Endothelial cell (in vitro differentiated cells): ENCODE measurements around the gene ARHGAP26. TPM values are rescaled to one million over a fixed set of nuclear protein-coding genes. Genes with fewer than 3 reads are reported as not detected.

ENCODE experiments used
- DNase-seq: peaks from one replicate; pipeline ENCODE4 v3.0.0; 2021; ENCODE audit warnings: low spot score
- H3K27ac Mint-ChIP-seq: one replicate; pipeline ENCODE4 v1.8.0; 2021; ENCODE audit warnings: mixed read lengths, inconsistent platforms; ENCODE audit not compliant: unreplicated experiment
- H3K27me3 Mint-ChIP-seq: one replicate; pipeline ENCODE4 v1.8.0; 2021; ENCODE audit warnings: mild to moderate bottlenecking, moderate library complexity, mixed read lengths, inconsistent platforms; ENCODE audit not compliant: unreplicated experiment
- H3K36me3 Mint-ChIP-seq: one replicate; pipeline ENCODE4 v1.8.0; 2021; ENCODE audit warnings: mild to moderate bottlenecking, low read depth, mixed read lengths, inconsistent platforms; ENCODE audit not compliant: unreplicated experiment
- H3K4me1 Mint-ChIP-seq: one replicate; pipeline ENCODE4 v1.8.0; 2021; ENCODE audit warnings: mild to moderate bottlenecking, mixed read lengths, inconsistent platforms; ENCODE audit not compliant: unreplicated experiment
- H3K4me3 Mint-ChIP-seq: one replicate; pipeline ENCODE4 v1.8.0; 2021; ENCODE audit warnings: mild to moderate bottlenecking, mixed read lengths, inconsistent platforms; ENCODE audit not compliant: unreplicated experiment
- H3K9me3 Mint-ChIP-seq: one replicate; pipeline ENCODE4 v1.8.0; 2021; ENCODE audit warnings: mixed read lengths, inconsistent platforms; ENCODE audit not compliant: unreplicated experiment
- CTCF ChIP-seq: fragments of 200-600 bp; sonication (generic); IDR thresholded peaks from one replicate; pipeline ENCODE4 v1.5.0; 2021; ENCODE audit warnings: antibody characterized with exemption; ENCODE audit not compliant: unreplicated experiment
- total RNA-seq: library from RNA; stranded (reverse); fragmentation: NEBNext Ultra II Directional; extraction: Animal tissue kit (Norgen Biotek cat#: 25700); gene quantifications from one replicate; pipeline ENCODE4 v1.2.1, GENCODE V29; 2021; ENCODE audit not compliant: unreplicated experiment

Gene ARHGAP26
- total RNA-seq, 1 donor from 2014 or later: 81.5 TPM

GRCh38 chr5:143037071-143037470, 266.9 kb downstream of the ARHGAP26 start:
- H3K9me3 Mint-ChIP-seq: no peaks in the 10 kb centered on the region
- H3K36me3 Mint-ChIP-seq: peaks cover 15% of the 10 kb centered on the region
- peak overlapping the region; percentile 79 for H3K27ac Mint-ChIP-seq
- no peak overlapping the region for H3K4me3 Mint-ChIP-seq
- no peak for TF ChIP-seq CTCF
- peaks cover 2% of the 10 kb centered on the region for H3K27me3 Mint-ChIP-seq
- peaks cover 19% of the 10 kb centered on the region for H3K4me1 Mint-ChIP-seq
- DNase-seq: peak; percentile 20

GRCh38 chr5:143037708-143038107, 267.5 kb downstream of the ARHGAP26 start:
- no peaks in the 10 kb centered on the region for H3K9me3 Mint-ChIP-seq
- no peak overlapping the region for H3K4me3 Mint-ChIP-seq
- H3K4me1 Mint-ChIP-seq: peaks cover 19% of the 10 kb centered on the region
- no peak for DNase-seq
- peak overlapping the region; percentile 36 for H3K27ac Mint-ChIP-seq
- H3K27me3 Mint-ChIP-seq: peaks cover 2% of the 10 kb centered on the region
- peaks cover 15% of the 10 kb centered on the region for H3K36me3 Mint-ChIP-seq
- TF ChIP-seq CTCF: no peak

DNA sequence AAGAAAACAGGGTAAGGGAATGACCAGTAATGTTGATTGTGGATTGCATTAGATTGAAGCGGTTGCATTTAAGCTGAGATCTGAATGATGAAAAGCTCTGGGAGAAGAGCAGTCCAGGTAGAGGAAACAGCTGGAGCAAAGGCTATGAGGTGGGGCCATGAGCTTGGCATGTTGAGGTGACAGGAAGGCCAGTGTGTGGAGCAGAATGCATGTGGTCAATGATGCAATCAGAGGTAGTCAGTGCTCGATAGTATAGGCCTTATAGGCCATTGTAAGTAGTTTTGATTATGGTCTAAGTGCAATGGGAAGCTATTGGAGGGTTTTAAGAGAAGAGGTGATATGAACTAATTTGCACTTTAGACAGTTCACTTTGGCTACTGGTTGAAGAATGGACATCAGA, 270.4 kb downstream of the ARHGAP26 start:
- H3K4me1 Mint-ChIP-seq: peaks cover 19% of the 10 kb centered on the region
- no peaks in the 10 kb centered on the region for H3K9me3 Mint-ChIP-seq
- no peak overlapping the region for H3K4me3 Mint-ChIP-seq
- no peak overlapping the region for H3K27ac Mint-ChIP-seq
- H3K27me3 Mint-ChIP-seq: peaks cover 2% of the 10 kb centered on the region
- TF ChIP-seq CTCF: no peak
- DNase-seq: no peak
- peaks cover 30% of the 10 kb centered on the region for H3K36me3 Mint-ChIP-seq

- Mint-ChIP-seq H3K4me1 (peaks cover 14% of the 10 kb centered on the region), H3K27ac (no peak overlapping the region), H3K27me3 (peaks cover 2% of the 10 kb centered on the region), H3K9me3 (no peaks in the 10 kb centered on the region), H3K36me3 (peaks cover 25% of the 10 kb centered on the region), H3K4me3 (peak overlapping the region; percentile 7)
- DNase-seq: no peak
- TF ChIP-seq CTCF: no peak
Observed at GRCh38 chr5:143041461-143041860, 271.3 kb downstream of the ARHGAP26 start.

- Mint-ChIP-seq H3K9me3 (no peaks in the 10 kb centered on the region), H3K27me3 (peaks cover 5% of the 10 kb centered on the region), H3K27ac (no peak overlapping the region), H3K36me3 (peaks cover 24% of the 10 kb centered on the region), H3K4me3 (peak overlapping the region; percentile 18), H3K4me1 (peaks cover 9% of the 10 kb centered on the region)
- DNase-seq: no peak
- TF ChIP-seq CTCF: no peak
Observed at GRCh38 chr5:143041972-143042770, 272.0 kb downstream of the ARHGAP26 start.
